Measurements from ENCODE around the gene LIPK.
"Not testable (repeated sequence)": the region's sequence is repeated elsewhere in the genome, so short reads cannot be mapped to it uniquely, and the experiment has no call there.

The LIPK gene

DNA sequence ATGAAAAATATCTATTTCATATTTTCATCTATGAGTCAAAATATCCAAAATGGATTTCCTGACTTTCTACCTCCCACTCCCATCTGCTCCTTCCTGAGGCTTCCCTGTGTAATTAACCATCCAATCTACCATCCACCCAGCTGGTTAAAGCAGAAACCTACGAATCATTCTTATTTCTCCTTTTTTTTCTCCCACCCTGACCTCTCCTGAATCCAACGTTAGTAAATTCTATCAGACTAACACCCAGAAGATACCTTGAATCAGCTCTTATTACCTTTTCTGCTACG, 45.5 kb upstream of the LIPK start:
- TF ChIP-seq, protein P1, sequence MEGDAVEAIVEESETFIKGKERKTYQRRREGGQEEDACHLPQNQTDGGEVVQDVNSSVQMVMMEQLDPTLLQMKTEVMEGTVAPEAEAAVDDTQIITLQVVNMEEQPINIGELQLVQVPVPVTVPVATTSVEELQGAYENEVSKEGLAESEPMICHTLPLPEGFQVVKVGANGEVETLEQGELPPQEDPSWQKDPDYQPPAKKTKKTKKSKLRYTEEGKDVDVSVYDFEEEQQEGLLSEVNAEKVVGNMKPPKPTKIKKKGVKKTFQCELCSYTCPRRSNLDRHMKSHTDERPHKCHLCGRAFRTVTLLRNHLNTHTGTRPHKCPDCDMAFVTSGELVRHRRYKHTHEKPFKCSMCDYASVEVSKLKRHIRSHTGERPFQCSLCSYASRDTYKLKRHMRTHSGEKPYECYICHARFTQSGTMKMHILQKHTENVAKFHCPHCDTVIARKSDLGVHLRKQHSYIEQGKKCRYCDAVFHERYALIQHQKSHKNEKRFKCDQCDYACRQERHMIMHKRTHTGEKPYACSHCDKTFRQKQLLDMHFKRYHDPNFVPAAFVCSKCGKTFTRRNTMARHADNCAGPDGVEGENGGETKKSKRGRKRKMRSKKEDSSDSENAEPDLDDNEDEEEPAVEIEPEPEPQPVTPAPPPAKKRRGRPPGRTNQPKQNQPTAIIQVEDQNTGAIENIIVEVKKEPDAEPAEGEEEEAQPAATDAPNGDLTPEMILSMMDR (IDR thresholded peaks at IDR 0.05; ENCODE audit: low read depth, low read length, poor library complexity, severe bottlenecking) = no peak
- no peak for TF ChIP-seq EZH2phosphoT487 (IDR thresholded peaks at IDR 0.05; ENCODE audit: borderline replicate concordance, low read length)
- no peak overlapping the region for H3K4me3 ChIP-seq (ENCODE audit: low read length)
- H3K36me3 ChIP-seq (ENCODE audit: control insufficient read depth, low read length) = no peaks in the 10 kb centered on the region
- no peak overlapping the region for H3K27ac ChIP-seq (ENCODE audit: low read depth, low read length)
- H3K27me3 ChIP-seq (ENCODE audit: control insufficient read depth, low read length) = no peaks in the 10 kb centered on the region
- H3K9me2 ChIP-seq (replicated peaks; ENCODE audit: control insufficient read depth, low read length) = no peaks in the 10 kb centered on the region
- no peaks in the 10 kb centered on the region for H4K20me1 ChIP-seq (ENCODE audit: control insufficient read depth, insufficient read depth, low read depth, low read length)
- no peak overlapping the region for H3K4me2 ChIP-seq (ENCODE audit: low read length)
- no peaks in the 10 kb centered on the region for H3K79me2 ChIP-seq (ENCODE audit: control insufficient read depth, low read length)
- H3K4me1 ChIP-seq (ENCODE audit: control insufficient read depth, low read length) = no peaks in the 10 kb centered on the region
- H3F3A ChIP-seq (ENCODE audit: control insufficient read depth, insufficient read depth) = no peaks in the 10 kb centered on the region
- H3K9me3 ChIP-seq (ENCODE audit: control insufficient read depth, insufficient read depth, low read length) = no peaks in the 10 kb centered on the region

- Histone ChIP-seq H4K20me1 (ENCODE audit: control insufficient read depth, insufficient read depth, low read depth, low read length) (no peaks in the 10 kb centered on the region), H3K79me2 (ENCODE audit: control insufficient read depth, low read length) (no peaks in the 10 kb centered on the region), H3F3A (ENCODE audit: control insufficient read depth, insufficient read depth) (no peaks in the 10 kb centered on the region), H3K4me3 (ENCODE audit: low read length) (no peak overlapping the region), H3K27me3 (ENCODE audit: control insufficient read depth, low read length) (no peaks in the 10 kb centered on the region), H3K9me2 (replicated peaks; ENCODE audit: control insufficient read depth, low read length) (no peaks in the 10 kb centered on the region), H3K27ac (ENCODE audit: low read depth, low read length) (no peak overlapping the region), H3K36me3 (ENCODE audit: control insufficient read depth, low read length) (no peaks in the 10 kb centered on the region), H3K9me3 (ENCODE audit: control insufficient read depth, insufficient read depth, low read length) (no peaks in the 10 kb centered on the region), H3K4me1 (ENCODE audit: control insufficient read depth, low read length) (no peaks in the 10 kb centered on the region), H3K4me2 (ENCODE audit: low read length) (no peak overlapping the region)
- TF ChIP-seq EZH2phosphoT487 (IDR thresholded peaks at IDR 0.05; ENCODE audit: borderline replicate concordance, low read length) = no peak
- TF ChIP-seq, protein P1 (IDR thresholded peaks at IDR 0.05; ENCODE audit: low read depth, low read length, poor library complexity, severe bottlenecking) = no peak
Observed at GRCh38 chr10:88661018-88661417, 45.0 kb upstream of the LIPK start.

- TF ChIP-seq, protein P1 (IDR thresholded peaks at IDR 0.05; ENCODE audit: low read depth, low read length, poor library complexity, severe bottlenecking) = no peak
- no peak for TF ChIP-seq EZH2phosphoT487 (IDR thresholded peaks at IDR 0.05; ENCODE audit: borderline replicate concordance, low read length)
- H3K79me2 ChIP-seq (ENCODE audit: control insufficient read depth, low read length) = no peaks in the 10 kb centered on the region
- no peak overlapping the region for H3K27ac ChIP-seq (ENCODE audit: low read depth, low read length)
- no peaks in the 10 kb centered on the region for H3K4me1 ChIP-seq (ENCODE audit: control insufficient read depth, low read length)
- H3F3A ChIP-seq (ENCODE audit: control insufficient read depth, insufficient read depth) = no peaks in the 10 kb centered on the region
- H3K9me2 ChIP-seq (replicated peaks; ENCODE audit: control insufficient read depth, low read length) = no peaks in the 10 kb centered on the region
- H3K27me3 ChIP-seq (ENCODE audit: control insufficient read depth, low read length) = no peaks in the 10 kb centered on the region
- H3K9me3 ChIP-seq (ENCODE audit: control insufficient read depth, insufficient read depth, low read length) = no peaks in the 10 kb centered on the region
- no peak overlapping the region for H3K4me2 ChIP-seq (ENCODE audit: low read length)
- H3K4me3 ChIP-seq (ENCODE audit: low read length) = no peak overlapping the region
- H3K36me3 ChIP-seq (ENCODE audit: control insufficient read depth, low read length) = no peaks in the 10 kb centered on the region
- H4K20me1 ChIP-seq (ENCODE audit: control insufficient read depth, insufficient read depth, low read depth, low read length) = no peaks in the 10 kb centered on the region
Observed at GRCh38 chr10:88661577-88661976, 44.5 kb upstream of the LIPK start.

DNA sequence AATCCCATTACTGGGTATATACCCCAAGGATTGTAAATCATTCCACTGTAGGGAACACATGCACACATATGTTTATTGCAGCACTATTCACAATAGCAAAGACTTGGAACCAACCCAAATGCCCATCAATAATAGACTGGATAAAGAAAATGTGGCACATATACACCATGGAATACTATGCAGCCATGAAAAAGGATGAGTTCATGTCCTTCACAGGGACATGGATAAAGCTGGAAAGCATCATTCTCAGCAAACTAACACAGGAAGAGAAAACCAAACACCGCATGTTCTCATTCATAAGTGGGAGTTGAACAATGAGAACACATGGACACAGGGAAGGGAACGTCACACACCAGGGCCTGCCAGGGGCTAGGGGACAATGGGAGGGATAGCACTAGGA, 42.9 kb upstream of the LIPK start:
- not testable (repeated sequence) for H3K4me1 ChIP-seq (ENCODE audit: control insufficient read depth, low read length); H4K20me1 ChIP-seq (ENCODE audit: control insufficient read depth, insufficient read depth, low read depth, low read length); H3K9me3 ChIP-seq (ENCODE audit: control insufficient read depth, insufficient read depth, low read length); H3K27ac ChIP-seq (ENCODE audit: low read depth, low read length); H3K27me3 ChIP-seq (ENCODE audit: control insufficient read depth, low read length); H3F3A ChIP-seq (ENCODE audit: control insufficient read depth, insufficient read depth); H3K36me3 ChIP-seq (ENCODE audit: control insufficient read depth, low read length); H3K4me3 ChIP-seq (ENCODE audit: low read length); H3K4me2 ChIP-seq (ENCODE audit: low read length); H3K9me2 ChIP-seq (replicated peaks; ENCODE audit: control insufficient read depth, low read length); H3K79me2 ChIP-seq (ENCODE audit: control insufficient read depth, low read length)

Measured in DOHH2 (cell line).